Activated naive CD4-positive, alpha-beta T cell treated with anti-CD3 and anti-CD28 coated beads, Interleukin-2, amount 50 U/mL, for 24 hours (primary cell): Measurements from ENCODE around the gene ATP2B2.
A peak's percentile ranks its signal among the peaks of the same experiment; 100 is the strongest.
"Not testable (repeated sequence)": the region's sequence is repeated elsewhere in the genome, so short reads cannot be mapped to it uniquely, and the experiment has no call there.

Experiments
- H3K27ac Mint-ChIP-seq: one replicate; pipeline ENCODE4 v1.8.0; 2021; ENCODE audit warnings: mild to moderate bottlenecking, mixed read lengths
- H3K27me3 Mint-ChIP-seq: one replicate; pipeline ENCODE4 v1.8.0; 2021; ENCODE audit warnings: mixed read lengths
- H3K36me3 Mint-ChIP-seq: one replicate; pipeline ENCODE4 v1.8.0; 2021; ENCODE audit warnings: mixed read lengths
- H3K4me1 Mint-ChIP-seq: one replicate; pipeline ENCODE4 v1.8.0; 2021; ENCODE audit warnings: mixed read lengths
- H3K4me3 Mint-ChIP-seq: one replicate; pipeline ENCODE4 v1.8.0; 2021; ENCODE audit warnings: mild to moderate bottlenecking, mixed read lengths
- H3K9me3 Mint-ChIP-seq: one replicate; pipeline ENCODE4 v1.8.0; 2021; ENCODE audit warnings: mixed read lengths

ATP2B2 gene

GRCh38 chr3:10305331-10305902 is 200.0 kb downstream of the ATP2B2 start:
- H3K4me1 Mint-ChIP-seq, result no peaks in the 10 kb centered on the region
- peak overlapping the region; percentile 11 for H3K27ac Mint-ChIP-seq
- H3K36me3 Mint-ChIP-seq, result peaks cover 15% of the 10 kb centered on the region

GRCh38 chr3:10304905-10305304 is 200.5 kb downstream of the ATP2B2 start:
- peak overlapping the region; percentile 19 for H3K27ac Mint-ChIP-seq
- H3K4me3 Mint-ChIP-seq, result no peak overlapping the region
- peaks cover 14% of the 10 kb centered on the region for H3K36me3 Mint-ChIP-seq

More at GRCh38 chr3:10305331-10305902, 200.0 kb downstream of the ATP2B2 start:
- H3K9me3 Mint-ChIP-seq, result no peaks in the 10 kb centered on the region
- no peak overlapping the region for H3K4me3 Mint-ChIP-seq
- H3K27me3 Mint-ChIP-seq, result no peaks in the 10 kb centered on the region

DNA sequence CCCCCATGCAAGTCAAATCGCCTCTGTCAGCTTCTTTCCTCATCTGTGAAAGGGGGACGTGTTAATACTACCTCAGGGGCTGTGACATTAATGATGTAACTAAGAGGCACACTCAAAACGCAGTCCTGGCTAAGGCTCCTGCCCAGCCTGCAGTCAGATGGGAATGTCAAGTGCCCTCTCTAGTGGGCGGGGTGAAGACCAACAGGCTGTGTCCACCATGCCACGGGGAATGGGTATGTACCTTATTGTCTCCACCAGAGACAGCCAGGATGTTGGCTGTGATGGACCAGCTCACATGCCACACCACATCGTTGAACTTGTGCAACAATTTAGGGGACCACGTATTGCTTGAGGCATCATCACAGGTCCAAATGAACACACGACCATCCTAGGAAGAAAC is 201.6 kb downstream of the ATP2B2 start:
- H3K27me3 Mint-ChIP-seq, result no peaks in the 10 kb centered on the region
- no peaks in the 10 kb centered on the region for H3K9me3 Mint-ChIP-seq
- H3K4me1 Mint-ChIP-seq, result peaks cover 12% of the 10 kb centered on the region
- peaks cover 15% of the 10 kb centered on the region for H3K36me3 Mint-ChIP-seq
- peak overlapping the region; percentile 12 for H3K27ac Mint-ChIP-seq
- H3K4me3 Mint-ChIP-seq, result no peak overlapping the region

More at GRCh38 chr3:10304905-10305304, 200.5 kb downstream of the ATP2B2 start:
- Mint-ChIP-seq H3K4me1 (peaks cover under 1% of the 10 kb centered on the region), H3K9me3 (no peaks in the 10 kb centered on the region), H3K27me3 (no peaks in the 10 kb centered on the region)

DNA sequence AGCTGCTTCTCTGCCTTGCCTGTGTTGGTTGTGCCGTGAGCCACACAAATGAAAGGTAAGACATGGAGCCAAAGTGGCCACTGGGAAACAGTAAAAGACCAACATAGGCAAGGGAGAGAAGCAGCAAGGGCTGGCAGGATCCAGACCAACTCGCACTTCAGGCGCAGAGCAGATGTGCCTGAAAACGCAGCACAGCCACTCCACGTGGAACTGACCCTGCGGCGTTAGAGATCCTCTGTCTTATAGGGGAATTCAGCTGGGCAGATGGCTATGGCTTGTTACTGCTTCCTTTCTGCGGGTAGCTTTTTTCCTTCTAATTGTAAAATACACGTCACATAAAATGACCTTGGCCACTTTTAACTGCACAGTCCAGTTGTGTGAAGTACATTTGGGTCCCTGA is 202.3 kb downstream of the ATP2B2 start:
- peaks cover 12% of the 10 kb centered on the region for H3K4me1 Mint-ChIP-seq
- no peak overlapping the region for H3K27ac Mint-ChIP-seq
- no peaks in the 10 kb centered on the region for H3K9me3 Mint-ChIP-seq
- peaks cover 12% of the 10 kb centered on the region for H3K36me3 Mint-ChIP-seq
- no peaks in the 10 kb centered on the region for H3K27me3 Mint-ChIP-seq
- no peak overlapping the region for H3K4me3 Mint-ChIP-seq

GRCh38 chr3:10300087-10300486 is 205.3 kb downstream of the ATP2B2 start:
- no peaks in the 10 kb centered on the region for H3K27me3 Mint-ChIP-seq
- H3K4me3 Mint-ChIP-seq, result no peak overlapping the region
- H3K36me3 Mint-ChIP-seq, result peaks cover 14% of the 10 kb centered on the region
- no peaks in the 10 kb centered on the region for H3K9me3 Mint-ChIP-seq
- no peak overlapping the region for H3K27ac Mint-ChIP-seq
- peaks cover 12% of the 10 kb centered on the region for H3K4me1 Mint-ChIP-seq

GRCh38 chr3:10299679-10300078 is 205.7 kb downstream of the ATP2B2 start:
- Mint-ChIP-seq H3K9me3 (no peaks in the 10 kb centered on the region), H3K4me1 (peaks cover 12% of the 10 kb centered on the region), H3K27me3 (no peaks in the 10 kb centered on the region), H3K36me3 (peaks cover 14% of the 10 kb centered on the region), H3K27ac (peak overlapping the region; percentile 82), H3K4me3 (no peak overlapping the region)

DNA sequence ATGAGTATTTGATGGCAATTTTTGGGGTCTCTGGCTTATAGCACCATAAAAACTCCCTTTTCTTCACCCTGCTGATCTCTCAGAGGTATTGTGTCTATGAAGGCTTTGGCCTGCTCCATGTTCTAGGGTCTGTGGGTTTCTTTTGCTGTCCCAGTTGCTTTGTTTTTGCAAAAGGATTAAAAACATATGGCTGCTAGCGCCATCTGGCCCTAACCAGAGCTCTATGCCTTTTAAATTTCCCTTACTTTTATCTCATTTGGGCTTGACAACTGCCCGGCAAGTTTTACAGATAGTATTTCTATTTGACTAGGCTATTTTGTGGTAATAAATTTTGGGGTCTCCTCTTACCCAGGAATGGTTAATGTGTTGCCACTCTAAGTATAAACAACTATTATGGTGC is 206.2 kb downstream of the ATP2B2 start:
- Mint-ChIP-seq H3K27ac (no peak overlapping the region), H3K9me3 (no peaks in the 10 kb centered on the region), H3K27me3 (no peaks in the 10 kb centered on the region), H3K4me3 (no peak overlapping the region), H3K4me1 (peaks cover 12% of the 10 kb centered on the region), H3K36me3 (peaks cover 14% of the 10 kb centered on the region)

- peaks cover 14% of the 10 kb centered on the region for H3K36me3 Mint-ChIP-seq
- H3K27ac Mint-ChIP-seq, result not testable (repeated sequence)
These were observed 207.3 kb downstream of the ATP2B2 start for GRCh38 chr3:10298064-10298463.

GRCh38 chr3:10294030-10294586 is 211.3 kb downstream of the ATP2B2 start:
- H3K9me3 Mint-ChIP-seq, result no peaks in the 10 kb centered on the region
- H3K4me1 Mint-ChIP-seq, result peaks cover 10% of the 10 kb centered on the region
- no peaks in the 10 kb centered on the region for H3K27me3 Mint-ChIP-seq
- no peak overlapping the region for H3K27ac Mint-ChIP-seq
- H3K4me3 Mint-ChIP-seq, result no peak overlapping the region
- H3K36me3 Mint-ChIP-seq, result peaks cover 6% of the 10 kb centered on the region

More at GRCh38 chr3:10298064-10298463, 207.3 kb downstream of the ATP2B2 start:
- not testable (repeated sequence) for H3K9me3 Mint-ChIP-seq, H3K4me3 Mint-ChIP-seq, H3K27me3 Mint-ChIP-seq
- H3K4me1 Mint-ChIP-seq, result peaks cover 12% of the 10 kb centered on the region

DNA sequence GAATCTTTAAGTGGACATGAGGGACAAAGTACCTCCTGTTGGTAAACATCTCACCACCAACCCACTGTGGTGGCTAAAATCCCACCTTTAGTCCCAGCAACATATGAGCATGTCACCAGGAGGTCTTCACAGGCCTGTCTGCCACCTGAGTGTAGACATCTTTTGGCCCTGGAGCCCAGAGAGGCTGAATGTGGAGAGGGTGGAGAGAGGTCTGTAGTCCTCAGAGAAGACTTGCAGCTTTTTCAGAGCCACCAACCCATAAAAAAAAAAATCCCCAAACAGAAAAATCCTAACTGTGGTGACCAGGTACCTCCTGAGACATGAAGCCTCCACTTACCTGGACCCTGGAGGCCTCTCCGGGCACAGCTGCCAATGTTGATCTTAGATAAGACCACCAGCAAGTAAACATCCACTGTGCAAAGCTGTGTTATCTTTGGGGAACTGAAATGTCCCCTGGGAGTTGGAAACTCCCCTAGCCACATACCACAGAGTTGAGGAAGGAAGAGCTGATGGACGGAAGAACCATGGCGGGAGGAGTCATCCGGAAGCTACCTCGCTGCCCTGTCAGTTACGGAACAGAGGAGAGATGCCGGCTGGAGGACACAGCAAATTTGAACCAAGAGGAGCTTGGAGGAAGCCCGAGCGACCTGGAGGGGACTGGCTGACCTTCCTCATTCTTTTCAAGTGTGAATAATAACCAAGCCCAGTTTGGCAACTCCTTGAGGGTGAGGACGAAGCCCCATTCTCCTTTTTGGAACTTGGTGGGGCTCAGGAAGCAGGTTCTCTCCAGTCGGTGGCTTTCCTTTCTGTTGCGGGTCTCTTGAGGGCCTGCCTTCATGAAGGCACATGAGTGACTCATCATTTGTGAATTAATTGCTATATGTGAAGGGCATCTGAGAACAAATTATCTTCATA is 212.6 kb downstream of the ATP2B2 start, which contains the start of gene GHRL:
GHRL (minus strand) TSS at position 443 of the 915 bp plus-strand sequence. CDS start 2,767 bp downstream, outside the sequence.
- no peak within 1 kb of the TSS for H3K4me3 Mint-ChIP-seq
- peaks cover 6% of the 10 kb centered on the region for H3K36me3 Mint-ChIP-seq
- H3K4me1 Mint-ChIP-seq, result peaks cover 7% of the 10 kb centered on the region
- H3K27me3 Mint-ChIP-seq, result no peaks in the 10 kb centered on the region
- H3K27ac Mint-ChIP-seq, result peak within 1 kb of the TSS; percentile 13
- no peaks in the 10 kb centered on the region for H3K9me3 Mint-ChIP-seq

DNA sequence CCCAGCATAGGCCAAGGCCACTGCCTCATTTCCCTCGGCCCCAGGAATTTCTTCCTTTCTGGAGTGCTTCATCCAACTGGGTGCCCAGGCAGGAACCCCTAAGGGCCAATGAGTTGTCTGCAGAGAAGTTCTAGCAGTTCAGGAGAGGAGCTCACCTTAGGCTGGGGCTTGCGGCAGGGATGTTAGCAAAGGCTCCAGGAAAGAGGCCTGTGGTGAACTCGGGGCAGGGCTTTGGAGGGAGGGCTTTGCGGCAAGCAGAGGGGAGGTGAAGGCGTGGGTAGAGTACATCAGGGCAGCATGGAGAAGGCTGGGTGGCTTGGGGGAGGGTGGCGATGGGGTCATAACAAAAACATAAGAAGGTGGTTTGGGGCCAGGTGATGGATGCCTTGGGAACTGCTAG is 213.7 kb downstream of the ATP2B2 start:
- H3K4me1 Mint-ChIP-seq, result peaks cover 12% of the 10 kb centered on the region

GRCh38 chr3:10290481-10291176 is 214.8 kb downstream of the ATP2B2 start:
- H3K27me3 Mint-ChIP-seq, result no peaks in the 10 kb centered on the region
- H3K4me3 Mint-ChIP-seq, result no peak overlapping the region
- H3K36me3 Mint-ChIP-seq, result peaks cover 6% of the 10 kb centered on the region
- H3K27ac Mint-ChIP-seq, result no peak overlapping the region
- H3K4me1 Mint-ChIP-seq, result peaks cover 15% of the 10 kb centered on the region
- no peaks in the 10 kb centered on the region for H3K9me3 Mint-ChIP-seq

More for the DNA sequence above, 213.7 kb downstream of the ATP2B2 start:
- no peaks in the 10 kb centered on the region for H3K27me3 Mint-ChIP-seq
- no peaks in the 10 kb centered on the region for H3K9me3 Mint-ChIP-seq
- H3K4me3 Mint-ChIP-seq, result no peak overlapping the region
- H3K36me3 Mint-ChIP-seq, result peaks cover 7% of the 10 kb centered on the region
- H3K27ac Mint-ChIP-seq, result no peak overlapping the region

DNA sequence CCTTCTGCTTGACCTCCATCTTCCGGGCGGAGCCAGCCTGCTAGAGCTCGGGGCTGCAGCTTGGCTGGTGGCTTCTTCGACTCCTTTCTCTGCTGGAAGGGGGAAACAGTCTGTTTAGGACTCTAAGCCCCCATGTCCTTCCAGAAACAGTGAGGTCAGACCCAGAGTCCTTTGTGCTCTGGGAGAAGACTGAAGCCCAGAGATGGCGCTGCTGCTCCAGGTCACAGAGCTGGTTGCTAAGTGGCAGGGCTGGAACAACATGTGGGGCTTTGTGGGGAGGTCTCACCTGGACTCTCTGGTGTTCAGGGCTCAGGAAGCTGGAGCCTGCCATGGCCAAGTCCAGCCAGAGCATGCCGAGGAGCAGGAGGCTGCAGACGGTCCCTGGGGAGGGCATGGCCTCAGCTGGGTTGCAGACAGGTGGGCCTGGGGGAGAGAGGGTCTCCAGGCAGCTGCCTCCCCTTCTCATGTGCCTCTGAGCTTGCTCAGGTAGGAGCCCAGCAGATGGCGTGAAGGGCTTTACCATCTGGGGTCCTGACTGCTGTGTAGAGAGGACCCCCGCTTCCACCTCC is 215.5 kb downstream of the ATP2B2 start:
- Mint-ChIP-seq H3K27me3 (no peaks in the 10 kb centered on the region), H3K9me3 (no peaks in the 10 kb centered on the region), H3K36me3 (peaks cover 8% of the 10 kb centered on the region), H3K27ac (no peak overlapping the region), H3K4me1 (peaks cover 22% of the 10 kb centered on the region), H3K4me3 (no peak overlapping the region)

- H3K27ac Mint-ChIP-seq, result no peak overlapping the region
- peaks cover 8% of the 10 kb centered on the region for H3K36me3 Mint-ChIP-seq
- H3K4me3 Mint-ChIP-seq, result no peak overlapping the region
- H3K27me3 Mint-ChIP-seq, result no peaks in the 10 kb centered on the region
- H3K4me1 Mint-ChIP-seq, result peaks cover 30% of the 10 kb centered on the region
- no peaks in the 10 kb centered on the region for H3K9me3 Mint-ChIP-seq
These were observed 216.3 kb downstream of the ATP2B2 start for GRCh38 chr3:10289077-10289476.

DNA sequence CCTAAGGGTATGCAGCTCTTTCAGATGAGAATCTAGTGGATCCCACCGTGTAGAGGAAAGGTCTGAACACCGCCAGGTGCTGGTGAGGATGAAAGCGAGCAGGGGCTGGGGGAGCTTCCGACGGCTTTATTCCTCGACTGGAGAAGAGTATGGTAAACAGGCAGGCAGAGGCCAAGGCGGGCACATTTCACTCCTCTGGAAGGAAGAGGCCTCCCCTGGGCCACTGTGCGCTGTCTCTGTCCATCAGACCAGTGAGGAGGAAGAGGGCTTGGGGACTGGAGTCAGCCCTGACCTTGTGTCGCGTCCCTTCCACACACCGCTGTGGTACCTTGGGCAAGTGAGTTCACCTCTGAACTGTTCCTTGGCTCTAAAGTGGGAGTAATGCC is 216.8 kb downstream of the ATP2B2 start:
- Mint-ChIP-seq H3K27me3 (no peaks in the 10 kb centered on the region), H3K4me1 (peaks cover 35% of the 10 kb centered on the region), H3K27ac (no peak overlapping the region), H3K36me3 (peaks cover 8% of the 10 kb centered on the region), H3K4me3 (no peak overlapping the region), H3K9me3 (no peaks in the 10 kb centered on the region)
